GDM1 (cell line): ENCODE results near the gene HSD17B14.
"Not testable (repeated sequence)": the region's sequence is repeated elsewhere in the genome, so short reads cannot be mapped to it uniquely, and the experiment has no call there.

Experiments
- DNase-seq: peaks from one replicate; lab custom pipeline; 2025; lab: John Stamatoyannopoulos, UW

Gene HSD17B14

GRCh38 chr19:48796298-48797083 is 39.8 kb downstream of the HSD17B14 start:
- no peak for DNase-seq

GRCh38 chr19:48795685-48796070 is 40.6 kb downstream of the HSD17B14 start:
- no peak for DNase-seq

- DNase-seq = peak; percentile 85
These were observed 41.1 kb downstream of the HSD17B14 start for GRCh38 chr19:48795055-48795684.

- DNase-seq = no peak
These were observed 42.0 kb downstream of the HSD17B14 start for GRCh38 chr19:48794291-48794690.

GRCh38 chr19:48793271-48793670 is 43.0 kb downstream of the HSD17B14 start:
- no peak for DNase-seq

- not testable (repeated sequence) for DNase-seq
These were observed 49.0 kb downstream of the HSD17B14 start for GRCh38 chr19:48787331-48787730.

- DNase-seq = not testable (repeated sequence)
These were observed 49.9 kb downstream of the HSD17B14 start for GRCh38 chr19:48786422-48786821.

- DNase-seq = no peak
These were observed 51.8 kb downstream of the HSD17B14 start for GRCh38 chr19:48784527-48784926.

GRCh38 chr19:48780631-48781391 is 55.5 kb downstream of the HSD17B14 start:
- no peak for DNase-seq

GRCh38 chr19:48779636-48780035 is 56.7 kb downstream of the HSD17B14 start:
- no peak for DNase-seq

- no peak for DNase-seq
These were observed 58.6 kb downstream of the HSD17B14 start for GRCh38 chr19:48777720-48778119.

GRCh38 chr19:48777139-48777538 is 59.2 kb downstream of the HSD17B14 start:
- no peak for DNase-seq

- DNase-seq = no peak
These were observed 63.8 kb downstream of the HSD17B14 start for GRCh38 chr19:48772503-48772953.

GRCh38 chr19:48770734-48771472 is 65.4 kb downstream of the HSD17B14 start:
- no peak for DNase-seq

GRCh38 chr19:48770266-48770665 is 66.0 kb downstream of the HSD17B14 start:
- no peak for DNase-seq

- no peak for DNase-seq
These were observed 67.1 kb downstream of the HSD17B14 start for GRCh38 chr19:48768994-48769713.

- not testable (repeated sequence) for DNase-seq
These were observed 68.0 kb downstream of the HSD17B14 start for GRCh38 chr19:48768171-48768753.

GRCh38 chr19:48765816-48766215 is 70.5 kb downstream of the HSD17B14 start:
- not testable (repeated sequence) for DNase-seq
